RCC 7860 (cell line): ENCODE measurements around the gene FLNA.
A peak's percentile ranks its signal among the peaks of the same experiment; 100 is the strongest.
"Not testable (repeated sequence)": the region's sequence is repeated elsewhere in the genome, so short reads cannot be mapped to it uniquely, and the experiment has no call there.

ENCODE experiments used
- DNase-seq: peaks from one replicate; pipeline ENCODE4 v3.0.0-alpha.2; 2015; ENCODE audit warnings: low spot score
- FAIRE-seq: peaks from 2 replicates; lab custom pipeline; 2012; peaks lifted over from hg19 to GRCh38; lab: Jason Lieb, UNC

The FLNA gene

DNA sequence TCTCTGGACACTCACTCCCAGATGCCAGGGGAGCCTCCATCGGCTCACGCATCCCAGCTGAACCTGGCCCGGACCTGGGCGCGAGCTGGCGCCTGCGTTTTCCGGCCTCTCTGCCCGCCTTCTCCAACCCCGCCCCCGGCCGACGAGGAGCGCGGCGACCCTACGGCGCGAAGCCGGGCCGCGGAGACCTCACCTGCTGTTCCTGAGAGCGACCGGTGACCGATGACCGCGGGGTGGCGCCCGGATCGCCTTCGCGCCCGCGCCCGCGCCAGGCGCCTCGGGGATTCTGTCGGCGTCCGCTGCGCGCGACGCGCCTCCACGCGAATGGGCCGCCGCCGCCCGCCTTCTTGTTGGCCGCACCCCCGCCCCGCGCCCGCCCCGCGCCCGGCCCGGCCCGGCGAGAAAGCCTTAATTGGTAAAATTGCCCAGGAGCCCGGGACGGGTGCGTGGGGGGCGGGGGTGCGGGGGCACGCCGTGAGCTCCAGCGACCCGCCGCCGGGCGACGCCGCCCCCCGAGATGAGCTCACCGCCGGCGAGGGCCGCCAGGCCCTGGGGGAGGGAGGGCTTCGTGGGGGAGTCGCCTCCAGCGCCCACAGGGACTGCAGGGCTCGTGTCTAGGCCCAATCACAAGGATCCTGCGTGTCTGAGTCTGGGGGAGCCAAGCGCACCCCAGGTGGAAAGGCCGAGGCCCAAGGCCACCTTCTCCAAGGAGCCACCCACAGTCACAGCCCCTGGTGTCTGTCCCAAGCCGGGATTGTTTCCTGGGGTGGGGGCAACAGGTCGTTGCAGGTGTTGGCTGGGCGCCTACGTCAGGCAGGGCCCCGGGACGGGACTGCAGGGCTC, at the start of gene FLNA:
Gene FLNA (minus strand): TSS at position 322 of the 843 bp plus-strand sequence. CDS start 3,389 bp downstream, outside the sequence.
- DNase-seq (peak; percentile 42), FAIRE-seq (no peak)

DNA sequence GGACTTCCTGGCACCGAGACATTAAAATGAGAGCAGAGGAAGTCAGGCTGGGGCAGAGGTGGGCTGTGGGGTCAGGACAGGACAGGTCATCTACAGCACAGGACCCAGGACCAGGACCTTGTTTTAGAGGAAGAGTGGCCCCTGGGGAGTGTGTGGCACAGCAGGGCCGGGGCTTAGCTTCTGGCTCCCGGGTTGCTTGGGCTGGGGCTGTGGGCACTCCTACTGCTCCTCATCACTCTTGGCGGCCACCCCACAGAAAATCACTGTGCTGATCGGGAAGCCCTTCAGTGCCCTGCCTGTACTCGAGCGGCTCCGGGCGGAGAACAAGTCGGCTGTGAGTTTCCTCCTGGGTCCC, 45.9 kb upstream of the FLNA start:
- FAIRE-seq (no peak), DNase-seq (no peak)

- DNase-seq (no peak), FAIRE-seq (no peak)
Observed at GRCh38 chrX:154419688-154420401, 45.4 kb upstream of the FLNA start.

DNA sequence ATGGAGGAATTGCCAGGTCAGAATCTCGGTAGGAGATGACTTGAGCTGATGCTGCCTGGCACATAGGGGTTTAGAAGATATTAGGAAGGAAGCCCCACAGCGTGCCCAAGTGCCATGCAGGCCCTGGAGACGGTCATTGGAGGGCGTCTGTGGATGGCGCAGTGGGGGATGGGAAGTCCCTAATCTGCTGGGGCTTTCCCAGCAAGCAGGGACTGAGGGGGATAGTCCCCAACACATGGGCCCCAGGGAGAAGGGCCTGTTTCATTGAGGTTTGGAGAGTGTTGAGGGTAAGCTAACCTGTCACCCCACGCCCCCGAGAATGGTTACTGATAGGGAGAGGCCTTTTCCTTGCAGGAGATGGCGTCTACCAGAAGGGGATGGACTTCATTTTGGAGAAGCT, 44.8 kb upstream of the FLNA start:
- FAIRE-seq (no peak), DNase-seq (no peak)

- FAIRE-seq (peak; percentile 55), DNase-seq (peak; percentile 23)
Observed at GRCh38 chrX:154417157-154417556, 42.7 kb upstream of the FLNA start.

- DNase-seq = no peak
- FAIRE-seq = no peak
Observed at GRCh38 chrX:154413142-154413541, 38.7 kb upstream of the FLNA start.

DNA sequence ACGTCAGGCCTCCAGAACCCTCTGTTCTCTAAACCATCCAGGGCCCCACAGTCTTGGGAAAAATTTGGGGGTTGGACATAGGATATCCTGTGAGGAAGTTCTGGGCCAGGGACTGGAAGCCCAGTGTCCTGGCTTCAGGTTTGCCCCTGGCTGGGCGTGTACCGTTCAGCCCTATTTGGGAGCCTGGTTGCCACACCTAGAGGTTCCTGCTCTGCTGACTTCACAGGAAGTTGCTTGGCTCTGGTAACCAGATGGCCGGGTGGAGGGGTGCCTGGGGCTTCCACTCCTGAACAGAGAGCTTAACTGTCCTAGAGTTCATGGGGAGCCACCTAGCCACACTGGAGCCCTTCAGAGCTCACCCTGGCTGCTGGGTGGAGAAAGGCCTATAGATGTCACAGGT, 38.0 kb upstream of the FLNA start:
- no peak for DNase-seq

GRCh38 chrX:154411981-154412340, 37.5 kb upstream of the FLNA start:
- DNase-seq (peak; percentile 25), FAIRE-seq (no peak)

More for the DNA sequence above, 38.0 kb upstream of the FLNA start:
- no peak for FAIRE-seq

- peak; percentile 93 for FAIRE-seq
Observed at GRCh38 chrX:154409222-154409871, 34.9 kb upstream of the FLNA start, which contains the start of gene DNASE1L1. Gene DNASE1L1 (minus strand): TSS chrX:154409254. CDS start chrX:154405568, 3,686 bp downstream.

DNA sequence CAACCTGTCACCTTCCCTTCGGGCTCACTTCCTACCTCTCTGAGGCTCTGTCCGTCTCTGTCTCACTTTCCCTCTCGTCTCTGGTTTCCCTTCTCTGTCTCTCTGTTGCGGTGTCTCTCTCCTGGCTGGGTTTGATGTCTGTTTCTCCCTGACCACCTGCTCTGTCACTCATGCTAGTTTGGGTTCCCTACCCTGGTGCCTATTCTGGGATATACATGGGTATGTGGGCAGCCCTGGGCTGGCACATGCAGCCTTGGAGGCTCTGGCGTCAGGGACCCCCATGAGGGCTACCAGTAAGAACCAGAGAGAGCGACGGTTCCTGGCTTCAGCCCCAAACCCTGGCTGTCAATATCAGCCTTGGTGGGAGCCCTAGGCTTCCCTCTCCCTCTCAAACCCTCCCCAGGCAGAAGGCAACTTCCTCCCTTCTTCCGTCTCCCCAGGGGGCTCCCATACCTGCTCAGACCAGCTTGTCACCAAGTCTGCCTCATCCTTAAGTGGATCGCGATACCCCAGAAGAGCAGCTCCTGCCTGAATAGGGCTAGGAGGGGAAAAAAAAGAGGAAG, 34.3 kb upstream of the FLNA start:
- FAIRE-seq (no peak), DNase-seq (no peak)

More at GRCh38 chrX:154409222-154409871, 34.9 kb upstream of the FLNA start, which contains the start of gene DNASE1L1:
- peak; percentile 84 for DNase-seq

GRCh38 chrX:154404625-154405192, 30.3 kb upstream of the FLNA start:
- DNase-seq (no peak), FAIRE-seq (no peak)

DNA sequence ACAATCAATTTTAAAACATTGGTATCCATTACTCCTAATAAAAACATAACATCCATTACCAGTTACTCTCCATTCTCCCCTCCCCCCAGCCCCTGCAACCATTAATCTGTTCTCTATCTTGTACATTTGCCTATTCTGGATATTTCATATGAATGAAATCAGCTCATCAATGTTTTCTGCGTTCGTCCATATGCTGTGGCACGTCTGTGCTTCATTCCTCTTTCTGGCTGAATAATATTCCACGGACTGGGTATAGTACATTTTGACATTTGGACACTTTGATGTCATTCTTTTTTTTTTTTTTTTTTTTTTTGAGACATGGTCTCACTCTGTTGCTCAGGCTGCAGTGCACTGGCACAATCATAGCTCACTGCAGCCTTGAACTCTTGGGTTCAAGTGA, 29.4 kb upstream of the FLNA start:
- DNase-seq (no peak), FAIRE-seq (no peak)

DNA sequence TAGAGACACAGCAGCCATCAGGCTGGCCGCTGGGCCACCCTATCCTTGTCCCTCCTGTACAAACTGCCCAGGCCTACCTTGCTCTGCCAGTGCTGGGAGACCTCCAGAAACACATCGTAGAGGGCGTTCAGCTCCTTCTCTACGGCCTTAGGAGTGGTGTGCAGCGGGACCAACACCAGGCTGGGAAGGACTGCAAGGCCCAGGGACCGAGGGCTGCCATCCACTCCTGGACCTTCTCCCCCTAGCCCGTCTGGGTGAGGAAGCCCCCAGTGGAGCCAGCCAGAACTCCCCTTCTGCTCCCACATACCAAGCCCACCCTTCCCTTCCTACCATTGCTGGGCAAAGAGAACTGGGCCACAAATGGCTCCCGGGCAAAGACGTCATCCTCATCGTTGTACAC, 28.8 kb upstream of the FLNA start:
- no peak for DNase-seq
- no peak for FAIRE-seq

GRCh38 chrX:154402622-154403127, 28.2 kb upstream of the FLNA start:
- DNase-seq (no peak), FAIRE-seq (no peak)

DNA sequence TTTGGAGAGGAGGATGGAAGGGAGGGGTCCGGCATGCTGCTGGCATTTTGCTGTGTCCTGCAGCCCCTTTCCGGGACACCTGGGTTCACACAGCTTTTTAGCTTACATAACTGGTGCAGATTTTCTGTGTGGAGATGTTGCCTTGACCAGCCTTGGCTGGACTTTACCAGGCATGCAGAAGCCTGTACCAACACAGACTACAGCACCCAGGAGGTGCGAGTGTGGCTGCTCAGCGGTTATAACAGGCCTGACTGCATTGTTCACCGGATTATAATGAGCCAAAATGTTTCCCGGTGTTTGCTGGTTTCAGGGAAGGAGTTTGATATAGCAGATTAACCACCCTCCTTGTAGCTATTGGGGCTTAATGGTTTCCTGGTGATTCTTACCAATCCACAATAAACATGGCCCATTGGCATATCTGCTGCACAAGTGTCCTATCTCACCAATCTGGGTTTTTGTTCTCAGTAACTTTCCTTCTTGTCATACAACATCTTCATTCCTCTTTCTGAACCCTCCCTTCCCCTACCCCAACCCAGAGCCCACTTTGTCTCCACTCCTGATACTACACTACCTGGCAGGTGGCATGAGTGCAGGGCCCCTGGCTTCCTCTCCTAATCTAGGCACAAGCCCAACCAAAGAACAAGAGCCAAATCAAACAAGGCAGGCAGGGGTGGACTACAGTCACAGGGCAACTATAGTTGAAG, 27.6 kb upstream of the FLNA start:
- DNase-seq (peak; percentile 12), FAIRE-seq (no peak)

- DNase-seq (peak; percentile 34), FAIRE-seq (no peak)
Observed at GRCh38 chrX:154401045-154401799, 26.8 kb upstream of the FLNA start.

DNA sequence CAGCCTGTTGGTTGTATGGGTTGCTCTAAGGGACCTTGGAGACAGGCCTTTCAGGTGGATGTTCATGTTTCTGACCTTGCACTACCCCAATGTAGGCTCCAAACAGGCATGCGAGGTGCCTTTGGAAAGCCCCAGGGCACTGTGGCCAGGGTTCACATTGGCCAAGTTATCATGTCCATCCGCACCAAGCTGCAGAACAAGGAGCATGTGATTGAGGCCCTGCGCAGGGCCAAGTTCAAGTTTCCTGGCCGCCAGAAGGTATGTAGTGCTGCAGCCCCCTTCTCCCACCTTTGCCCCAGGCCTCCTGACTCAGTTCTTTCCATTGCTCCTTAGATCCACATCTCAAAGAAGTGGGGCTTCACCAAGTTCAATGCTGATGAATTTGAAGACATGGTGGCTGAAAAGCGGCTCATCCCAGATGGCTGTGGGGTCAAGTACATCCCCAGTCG, 26.0 kb upstream of the FLNA start:
- DNase-seq, FAIRE-seq: not testable (repeated sequence)

GRCh38 chrX:154399527-154400368, 25.3 kb upstream of the FLNA start:
- FAIRE-seq = no peak
- DNase-seq = peak; percentile 10
